ENCODE measurements around the gene AVL9. TPM values are rescaled to one million over a fixed set of nuclear protein-coding genes. Genes with fewer than 3 reads are reported as not detected.
A peak's percentile ranks its signal among the peaks of the same experiment; 100 is the strongest.

Gene AVL9
- total and polyA plus RNA-seq, 2 of the 13 experiments (the other 11 are each of a cell fraction or from before 2014, with no cell fraction given), result 29.9 to 48.0 TPM

GRCh38 chr7:32495298-32496051 lies at the start of gene AVL9 (continued):
- TF ChIP-seq RNF219 (CRISPR knock-in tag; IDR thresholded peaks at IDR 0.05), result no peak
- no peak for TF ChIP-seq IKZF4 (CRISPR knock-in tag; IDR thresholded peaks at IDR 0.05; ENCODE audit: borderline replicate concordance, low read depth, not compliant biosample characterization)
- TF ChIP-seq, protein P1, sequence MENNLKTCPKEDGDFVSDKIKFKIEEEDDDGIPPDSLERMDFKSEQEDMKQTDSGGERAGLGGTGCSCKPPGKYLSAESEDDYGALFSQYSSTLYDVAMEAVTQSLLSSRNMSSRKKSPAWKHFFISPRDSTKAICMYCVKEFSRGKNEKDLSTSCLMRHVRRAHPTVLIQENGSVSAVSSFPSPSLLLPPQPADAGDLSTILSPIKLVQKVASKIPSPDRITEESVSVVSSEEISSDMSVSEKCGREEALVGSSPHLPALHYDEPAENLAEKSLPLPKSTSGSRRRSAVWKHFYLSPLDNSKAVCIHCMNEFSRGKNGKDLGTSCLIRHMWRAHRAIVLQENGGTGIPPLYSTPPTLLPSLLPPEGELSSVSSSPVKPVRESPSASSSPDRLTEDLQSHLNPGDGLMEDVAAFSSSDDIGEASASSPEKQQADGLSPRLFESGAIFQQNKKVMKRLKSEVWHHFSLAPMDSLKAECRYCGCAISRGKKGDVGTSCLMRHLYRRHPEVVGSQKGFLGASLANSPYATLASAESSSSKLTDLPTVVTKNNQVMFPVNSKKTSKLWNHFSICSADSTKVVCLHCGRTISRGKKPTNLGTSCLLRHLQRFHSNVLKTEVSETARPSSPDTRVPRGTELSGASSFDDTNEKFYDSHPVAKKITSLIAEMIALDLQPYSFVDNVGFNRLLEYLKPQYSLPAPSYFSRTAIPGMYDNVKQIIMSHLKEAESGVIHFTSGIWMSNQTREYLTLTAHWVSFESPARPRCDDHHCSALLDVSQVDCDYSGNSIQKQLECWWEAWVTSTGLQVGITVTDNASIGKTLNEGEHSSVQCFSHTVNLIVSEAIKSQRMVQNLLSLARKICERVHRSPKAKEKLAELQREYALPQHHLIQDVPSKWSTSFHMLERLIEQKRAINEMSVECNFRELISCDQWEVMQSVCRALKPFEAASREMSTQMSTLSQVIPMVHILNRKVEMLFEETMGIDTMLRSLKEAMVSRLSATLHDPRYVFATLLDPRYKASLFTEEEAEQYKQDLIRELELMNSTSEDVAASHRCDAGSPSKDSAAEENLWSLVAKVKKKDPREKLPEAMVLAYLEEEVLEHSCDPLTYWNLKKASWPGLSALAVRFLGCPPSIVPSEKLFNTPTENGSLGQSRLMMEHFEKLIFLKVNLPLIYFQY (CRISPR knock-in tag; IDR thresholded peaks at IDR 0.05; ENCODE audit: borderline replicate concordance), result no peak; the same call in 1 of the 2 replicates
- no peak for TF ChIP-seq HOXA7 (CRISPR knock-in tag; IDR thresholded peaks at IDR 0.05)
- no peak for TF ChIP-seq ZNF570 (CRISPR knock-in tag; IDR thresholded peaks at IDR 0.05; ENCODE audit: borderline replicate concordance)
- TF ChIP-seq ATRX (CRISPR knock-in tag; IDR thresholded peaks at IDR 0.05; ENCODE audit: borderline replicate concordance), result no peak
- no peak for TF ChIP-seq SYNCRIP (IDR thresholded peaks at IDR 0.05; ENCODE audit: insufficient read depth, low read depth, low read length)
- TF ChIP-seq, protein P2, sequence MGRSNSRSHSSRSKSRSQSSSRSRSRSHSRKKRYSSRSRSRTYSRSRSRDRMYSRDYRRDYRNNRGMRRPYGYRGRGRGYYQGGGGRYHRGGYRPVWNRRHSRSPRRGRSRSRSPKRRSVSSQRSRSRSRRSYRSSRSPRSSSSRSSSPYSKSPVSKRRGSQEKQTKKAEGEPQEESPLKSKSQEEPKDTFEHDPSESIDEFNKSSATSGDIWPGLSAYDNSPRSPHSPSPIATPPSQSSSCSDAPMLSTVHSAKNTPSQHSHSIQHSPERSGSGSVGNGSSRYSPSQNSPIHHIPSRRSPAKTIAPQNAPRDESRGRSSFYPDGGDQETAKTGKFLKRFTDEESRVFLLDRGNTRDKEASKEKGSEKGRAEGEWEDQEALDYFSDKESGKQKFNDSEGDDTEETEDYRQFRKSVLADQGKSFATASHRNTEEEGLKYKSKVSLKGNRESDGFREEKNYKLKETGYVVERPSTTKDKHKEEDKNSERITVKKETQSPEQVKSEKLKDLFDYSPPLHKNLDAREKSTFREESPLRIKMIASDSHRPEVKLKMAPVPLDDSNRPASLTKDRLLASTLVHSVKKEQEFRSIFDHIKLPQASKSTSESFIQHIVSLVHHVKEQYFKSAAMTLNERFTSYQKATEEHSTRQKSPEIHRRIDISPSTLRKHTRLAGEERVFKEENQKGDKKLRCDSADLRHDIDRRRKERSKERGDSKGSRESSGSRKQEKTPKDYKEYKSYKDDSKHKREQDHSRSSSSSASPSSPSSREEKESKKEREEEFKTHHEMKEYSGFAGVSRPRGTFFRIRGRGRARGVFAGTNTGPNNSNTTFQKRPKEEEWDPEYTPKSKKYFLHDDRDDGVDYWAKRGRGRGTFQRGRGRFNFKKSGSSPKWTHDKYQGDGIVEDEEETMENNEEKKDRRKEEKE (IDR thresholded peaks at IDR 0.05), result no peak
- TF ChIP-seq ZFP36 (IDR thresholded peaks at IDR 0.05; ENCODE audit: borderline replicate concordance, low read depth, low read length, partially characterized antibody), result no peak
- TF ChIP-seq ZNF878 (CRISPR knock-in tag; IDR thresholded peaks at IDR 0.05), result no peak
- no peak; the same call in 1 of the 2 replicates for TF ChIP-seq ZNF747 (CRISPR knock-in tag; IDR thresholded peaks at IDR 0.05; ENCODE audit: borderline replicate concordance)
- TF ChIP-seq ZNF317 (CRISPR knock-in tag; IDR thresholded peaks at IDR 0.05), result no peak; the same call in none of the 2 replicates
- peak; percentile 46; the same call in 1 of the 2 replicates for TF ChIP-seq ARID5B (CRISPR knock-in tag; IDR thresholded peaks at IDR 0.05)
- no peak for TF ChIP-seq ZNF333 (CRISPR knock-in tag; IDR thresholded peaks at IDR 0.05; ENCODE audit: borderline replicate concordance)
- peak; percentile 38; the same call in 1 of the 2 replicates for TF ChIP-seq AHR (CRISPR knock-in tag; IDR thresholded peaks at IDR 0.05)

Measured in HepG2 (cell line).